HepG2 (cell line): Measurements from ENCODE around the gene RRP9. TPM values are rescaled to one million over a fixed set of nuclear protein-coding genes. Genes with fewer than 3 reads are reported as not detected.

ENCODE experiments used
- AGO2 ChIP-seq: fragments of 200-400 bp; formaldehyde crosslinking; optimal IDR thresholded peaks from 2 replicates; pipeline ENCODE3; 2017; ENCODE audit warnings: mild to moderate bottlenecking, low read depth, low read length, moderate library complexity
- ASH2L ChIP-seq: fragments of 300-600, 200-600 bp; sonication (generic); IDR thresholded peaks from 2 replicates; pipeline ENCODE4 v1.7.0; 2017; ENCODE audit warnings: low read depth, mild to moderate bottlenecking, moderate library complexity, mixed read lengths, low read length; ENCODE audit not compliant: insufficient read length
- CC2D1A ChIP-seq: sonication (generic); formaldehyde crosslinking; IDR thresholded peaks from 2 replicates; pipeline ENCODE4 v1.8.1; 2023; ENCODE audit warnings: mild to moderate bottlenecking, missing genetic modification reagents
- GMEB1 ChIP-seq: sonication (generic); formaldehyde crosslinking; IDR thresholded peaks from 2 replicates; pipeline ENCODE4 v1.5.1; 2020; ENCODE audit warnings: missing genetic modification reagents, mild to moderate bottlenecking, borderline replicate concordance
- KDM5A ChIP-seq: fragments of 200-600 bp; sonication (generic); IDR thresholded peaks from 2 replicates; pipeline ENCODE4 v1.7.0; 2018; ENCODE audit warnings: antibody characterized with exemption, mild to moderate bottlenecking, low read length, borderline replicate concordance
- NAIF1 ChIP-seq: sonication (generic); formaldehyde crosslinking; IDR thresholded peaks from 2 replicates; pipeline ENCODE4 v1.5.0; 2020; ENCODE audit warnings: mild to moderate bottlenecking, missing genetic modification reagents, borderline replicate concordance
- PRMT3 ChIP-seq: sonication (generic); formaldehyde crosslinking; IDR thresholded peaks from 2 replicates; pipeline ENCODE4 v1.8.1; 2022; ENCODE audit warnings: low read depth, mild to moderate bottlenecking, moderate library complexity, missing genetic modification reagents, borderline replicate concordance
- SALL2 ChIP-seq: sonication (generic); formaldehyde crosslinking; IDR thresholded peaks from 2 replicates; pipeline ENCODE4 v1.8.1; 2023; ENCODE audit warnings: mild to moderate bottlenecking, missing genetic modification reagents, inconsistent platforms
- SATB2 ChIP-seq: sonication (generic); formaldehyde crosslinking; IDR thresholded peaks from 2 replicates; pipeline ENCODE4 v1.5.0; 2020; ENCODE audit warnings: missing genetic modification reagents
- TOPORS ChIP-seq: sonication (generic); formaldehyde crosslinking; IDR thresholded peaks from 2 replicates; pipeline ENCODE4 v1.8.0; 2023; ENCODE audit warnings: mild to moderate bottlenecking, missing genetic modification reagents
- ZNF20 ChIP-seq: sonication (generic); formaldehyde crosslinking; IDR thresholded peaks from 2 replicates; pipeline ENCODE4 v1.4.0; 2020; ENCODE audit warnings: mild to moderate bottlenecking, moderate library complexity, missing genetic modification reagents
- ZNF263 ChIP-seq: sonication (generic); formaldehyde crosslinking; IDR thresholded peaks from 2 replicates; pipeline ENCODE4 v1.4.0; 2020; ENCODE audit warnings: missing genetic modification reagents
- ZNF33B ChIP-seq: sonication (generic); formaldehyde crosslinking; IDR thresholded peaks from 2 replicates; pipeline ENCODE4 v1.5.1; 2020; ENCODE audit warnings: mild to moderate bottlenecking, missing genetic modification reagents
- ZNF34 ChIP-seq: sonication (generic); formaldehyde crosslinking; IDR thresholded peaks from 2 replicates; pipeline ENCODE4 v1.4.0; 2020; ENCODE audit warnings: mild to moderate bottlenecking, missing genetic modification reagents, borderline replicate concordance
- ZNF607 ChIP-seq: sonication (generic); formaldehyde crosslinking; IDR thresholded peaks from 2 replicates; pipeline ENCODE4 v1.5.1; 2020; ENCODE audit warnings: missing genetic modification reagents, mild to moderate bottlenecking, borderline replicate concordance
- ZNF614 ChIP-seq: IDR thresholded peaks from 2 replicates; pipeline ENCODE4 v1.6.1; 2018; ENCODE audit warnings: missing biosample characterization, missing genetic modification reagents, inconsistent platforms, borderline replicate concordance
- ZNF773 ChIP-seq: sonication (generic); formaldehyde crosslinking; IDR thresholded peaks from 2 replicates; pipeline ENCODE4 v1.4.0; 2020; ENCODE audit warnings: missing genetic modification reagents, borderline replicate concordance
- ZNF790 ChIP-seq: sonication (generic); formaldehyde crosslinking; IDR thresholded peaks from 2 replicates; pipeline ENCODE4 v1.8.0; 2022; ENCODE audit warnings: missing genetic modification reagents, mild to moderate bottlenecking, borderline replicate concordance
- ZNF792 ChIP-seq: IDR thresholded peaks from 2 replicates; pipeline ENCODE4 v1.6.1; 2016
- ZNF816 ChIP-seq: sonication (generic); formaldehyde crosslinking; IDR thresholded peaks from 2 replicates; pipeline ENCODE4 v1.8.0; 2022; ENCODE audit warnings: missing genetic modification reagents, mild to moderate bottlenecking, borderline replicate concordance
- polyA plus RNA-seq, 8 experiments: library from polyadenylated mRNA; depleted of rRNA in 3 of 8; stranded (reverse) in 7 of 8; unstranded in 1 of 8; fragments of >200 nt; fragmentation: Illumina TruSeq in 4 of 8; extraction: Trizol in 4 of 8; gene quantifications; 2 replicates each; pipeline versions ENCODE4 v1.2.1 to v1.2.3, GENCODE V29; 2011 to 2016; ENCODE audit warnings: low read depth in 4 of 8, missing spikeins in 1 of 8, mixed read lengths in 1 of 8; ENCODE audit not compliant: insufficient read depth in 1 of 8
- total RNA-seq, 5 experiments: library from RNA; depleted of rRNA; stranded (reverse); fragments of >200 nt; fragmentation: Illumina TruSeq; extraction: Trizol; gene quantifications; 2 replicates each; pipeline ENCODE4 v1.2.3, GENCODE V29; 2016; ENCODE audit warnings: low read depth in 1 of 5
- TF ChIP-seq, protein P1 (sequence below): sonication (generic); formaldehyde crosslinking; IDR thresholded peaks from 2 replicates; pipeline ENCODE4 v1.5.1; 2020; ENCODE audit warnings: mild to moderate bottlenecking, missing genetic modification reagents, moderate library complexity
- TF ChIP-seq, protein P2 (sequence below): sonication (generic); formaldehyde crosslinking; IDR thresholded peaks from 2 replicates; pipeline ENCODE4 v1.4.0; 2020; ENCODE audit warnings: missing genetic modification reagents

Gene RRP9
- total and polyA plus RNA-seq, 2 of the 13 experiments (the other 11 are each of a cell fraction or from before 2014, with no cell fraction given) = 14.8 to 44.0 TPM

GRCh38 chr3:51983578-51984268, 42.0 kb upstream of the RRP9 start (continued):
- 0 out of 2 replicates have a peak, but pooled peaks have one; percentile 3 for TF ChIP-seq ZNF773 (CRISPR knock-in tag)
- peak; percentile 49 for TF ChIP-seq AGO2
- TF ChIP-seq ZNF816 (CRISPR knock-in tag) = peak; percentile 13; the same call in 1 of the 2 replicates
- TF ChIP-seq PRMT3 = no peak
- TF ChIP-seq SALL2 = no peak
- TF ChIP-seq KDM5A = no peak
- no peak for TF ChIP-seq GMEB1 (CRISPR knock-in tag)
- TF ChIP-seq ZNF34 = no peak
- no peak for TF ChIP-seq SATB2 (CRISPR knock-in tag)
- TF ChIP-seq ZNF33B = no peak
- no peak for TF ChIP-seq ZNF790 (CRISPR knock-in tag)
- peak; percentile 0; the same call in 1 of the 2 replicates for TF ChIP-seq ZNF607 (CRISPR knock-in tag)
- no peak for TF ChIP-seq ZNF614 (CRISPR knock-in tag)
- no peak for TF ChIP-seq CC2D1A
- TF ChIP-seq ZNF792 (CRISPR knock-in tag) = no peak
- peak; percentile 18 for TF ChIP-seq ASH2L
- TF ChIP-seq NAIF1 (CRISPR knock-in tag) = no peak
- no peak for TF ChIP-seq TOPORS (CRISPR knock-in tag)
- TF ChIP-seq, protein P1, sequence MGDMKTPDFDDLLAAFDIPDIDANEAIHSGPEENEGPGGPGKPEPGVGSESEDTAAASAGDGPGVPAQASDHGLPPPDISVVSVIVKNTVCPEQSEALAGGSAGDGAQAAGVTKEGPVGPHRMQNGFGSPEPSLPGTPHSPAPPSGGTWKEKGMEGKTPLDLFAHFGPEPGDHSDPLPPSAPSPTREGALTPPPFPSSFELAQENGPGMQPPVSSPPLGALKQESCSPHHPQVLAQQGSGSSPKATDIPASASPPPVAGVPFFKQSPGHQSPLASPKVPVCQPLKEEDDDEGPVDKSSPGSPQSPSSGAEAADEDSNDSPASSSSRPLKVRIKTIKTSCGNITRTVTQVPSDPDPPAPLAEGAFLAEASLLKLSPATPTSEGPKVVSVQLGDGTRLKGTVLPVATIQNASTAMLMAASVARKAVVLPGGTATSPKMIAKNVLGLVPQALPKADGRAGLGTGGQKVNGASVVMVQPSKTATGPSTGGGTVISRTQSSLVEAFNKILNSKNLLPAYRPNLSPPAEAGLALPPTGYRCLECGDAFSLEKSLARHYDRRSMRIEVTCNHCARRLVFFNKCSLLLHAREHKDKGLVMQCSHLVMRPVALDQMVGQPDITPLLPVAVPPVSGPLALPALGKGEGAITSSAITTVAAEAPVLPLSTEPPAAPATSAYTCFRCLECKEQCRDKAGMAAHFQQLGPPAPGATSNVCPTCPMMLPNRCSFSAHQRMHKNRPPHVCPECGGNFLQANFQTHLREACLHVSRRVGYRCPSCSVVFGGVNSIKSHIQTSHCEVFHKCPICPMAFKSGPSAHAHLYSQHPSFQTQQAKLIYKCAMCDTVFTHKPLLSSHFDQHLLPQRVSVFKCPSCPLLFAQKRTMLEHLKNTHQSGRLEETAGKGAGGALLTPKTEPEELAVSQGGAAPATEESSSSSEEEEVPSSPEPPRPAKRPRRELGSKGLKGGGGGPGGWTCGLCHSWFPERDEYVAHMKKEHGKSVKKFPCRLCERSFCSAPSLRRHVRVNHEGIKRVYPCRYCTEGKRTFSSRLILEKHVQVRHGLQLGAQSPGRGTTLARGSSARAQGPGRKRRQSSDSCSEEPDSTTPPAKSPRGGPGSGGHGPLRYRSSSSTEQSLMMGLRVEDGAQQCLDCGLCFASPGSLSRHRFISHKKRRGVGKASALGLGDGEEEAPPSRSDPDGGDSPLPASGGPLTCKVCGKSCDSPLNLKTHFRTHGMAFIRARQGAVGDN (CRISPR knock-in tag) = peak; percentile 45; the same call in 1 of the 2 replicates
- TF ChIP-seq, protein P2, sequence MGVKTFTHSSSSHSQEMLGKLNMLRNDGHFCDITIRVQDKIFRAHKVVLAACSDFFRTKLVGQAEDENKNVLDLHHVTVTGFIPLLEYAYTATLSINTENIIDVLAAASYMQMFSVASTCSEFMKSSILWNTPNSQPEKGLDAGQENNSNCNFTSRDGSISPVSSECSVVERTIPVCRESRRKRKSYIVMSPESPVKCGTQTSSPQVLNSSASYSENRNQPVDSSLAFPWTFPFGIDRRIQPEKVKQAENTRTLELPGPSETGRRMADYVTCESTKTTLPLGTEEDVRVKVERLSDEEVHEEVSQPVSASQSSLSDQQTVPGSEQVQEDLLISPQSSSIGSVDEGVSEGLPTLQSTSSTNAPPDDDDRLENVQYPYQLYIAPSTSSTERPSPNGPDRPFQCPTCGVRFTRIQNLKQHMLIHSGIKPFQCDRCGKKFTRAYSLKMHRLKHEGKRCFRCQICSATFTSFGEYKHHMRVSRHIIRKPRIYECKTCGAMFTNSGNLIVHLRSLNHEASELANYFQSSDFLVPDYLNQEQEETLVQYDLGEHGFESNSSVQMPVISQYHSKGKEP (CRISPR knock-in tag) = no peak
- TF ChIP-seq ZNF263 (CRISPR knock-in tag) = no peak
- TF ChIP-seq ZNF20 (CRISPR knock-in tag) = no peak
